ENCODE results near the gene NPAS1.

The NPAS1 gene

GRCh38 chr19:47019431-47020041 lies at the start of gene NPAS1:
Gene NPAS1 (plus strand): TSS chr19:47019837. CDS start chr19:47021048, 1,211 bp downstream.
- DNase-seq (ENCODE audit: low spot score): no peak

GRCh38 chr19:46970815-46971214 lies 48.8 kb upstream of the NPAS1 start:
- DNase-seq (ENCODE audit: low spot score): no peak

GRCh38 chr19:46972311-46972710 lies 47.3 kb upstream of the NPAS1 start:
- DNase-seq (ENCODE audit: low spot score): no peak

- DNase-seq (ENCODE audit: low spot score): no peak
Measured at GRCh38 chr19:46974181-46974580, 45.5 kb upstream of the NPAS1 start.

- no peak for DNase-seq (ENCODE audit: low spot score)
Measured at GRCh38 chr19:46975011-46975924, 44.4 kb upstream of the NPAS1 start.

GRCh38 chr19:46975925-46976782 lies 43.5 kb upstream of the NPAS1 start:
- no peak for DNase-seq (ENCODE audit: low spot score)

GRCh38 chr19:46976845-46977320 lies 42.8 kb upstream of the NPAS1 start:
- no peak for DNase-seq (ENCODE audit: low spot score)

- no peak for DNase-seq (ENCODE audit: low spot score)
Measured at GRCh38 chr19:46977548-46977947, 42.1 kb upstream of the NPAS1 start.

GRCh38 chr19:46978171-46978869 lies 41.3 kb upstream of the NPAS1 start:
- DNase-seq (ENCODE audit: low spot score): no peak

- DNase-seq (ENCODE audit: low spot score): no peak
Measured at GRCh38 chr19:46979126-46980105, 40.2 kb upstream of the NPAS1 start.

GRCh38 chr19:46980761-46981160 lies 38.9 kb upstream of the NPAS1 start:
- no peak for DNase-seq (ENCODE audit: low spot score)

GRCh38 chr19:46981286-46981945 lies 38.2 kb upstream of the NPAS1 start:
- DNase-seq (ENCODE audit: low spot score): no peak

GRCh38 chr19:46983097-46983496 lies 36.5 kb upstream of the NPAS1 start:
- no peak for DNase-seq (ENCODE audit: low spot score)

- DNase-seq (ENCODE audit: low spot score): no peak
Measured at GRCh38 chr19:46984077-46985010, 35.3 kb upstream of the NPAS1 start.

- DNase-seq (ENCODE audit: low spot score): no peak
Measured at GRCh38 chr19:46985542-46986415, 33.9 kb upstream of the NPAS1 start.

GRCh38 chr19:46988614-46989230 lies 30.9 kb upstream of the NPAS1 start:
- no peak for DNase-seq (ENCODE audit: low spot score)

- DNase-seq (ENCODE audit: low spot score): peak; percentile 64
Measured at GRCh38 chr19:46990991-46991676, 28.5 kb upstream of the NPAS1 start.
